HG03064 (cell line): ENCODE results near the gene DUSP5.
A peak's percentile ranks its signal among the peaks of the same experiment; 100 is the strongest.
"Not testable (repeated sequence)": the region's sequence is repeated elsewhere in the genome, so short reads cannot be mapped to it uniquely, and the experiment has no call there.

Experiments
- ATAC-seq: cut with Tn5 transposase; IDR thresholded peaks from one replicate; pipeline ENCODE4 v1.9.1; 2021; ENCODE audit warnings: low read depth; ENCODE audit not compliant: unreplicated experiment

The DUSP5 gene

GRCh38 chr10:110512461-110513187, 14.9 kb downstream of the DUSP5 start:
- no peak for ATAC-seq

GRCh38 chr10:110513949-110514348, 16.2 kb downstream of the DUSP5 start:
- ATAC-seq, result no peak

GRCh38 chr10:110514848-110515247, 17.1 kb downstream of the DUSP5 start:
- ATAC-seq, result no peak

- no peak for ATAC-seq
These were observed 19.2 kb downstream of the DUSP5 start for GRCh38 chr10:110516815-110517492.

GRCh38 chr10:110522365-110522988, 24.8 kb downstream of the DUSP5 start:
- no peak for ATAC-seq

- no peak for ATAC-seq
These were observed 26.0 kb downstream of the DUSP5 start for GRCh38 chr10:110523736-110524135.

GRCh38 chr10:110524179-110524858, 26.6 kb downstream of the DUSP5 start:
- ATAC-seq, result no peak

- no peak for ATAC-seq
These were observed 27.1 kb downstream of the DUSP5 start for GRCh38 chr10:110524859-110525232.

GRCh38 chr10:110525349-110526260, 27.9 kb downstream of the DUSP5 start:
- no peak for ATAC-seq

GRCh38 chr10:110527731-110528171, 30.0 kb downstream of the DUSP5 start:
- ATAC-seq, result no peak

GRCh38 chr10:110528224-110528996, 30.7 kb downstream of the DUSP5 start:
- ATAC-seq, result peak; percentile 6

GRCh38 chr10:110528997-110529524, 31.4 kb downstream of the DUSP5 start:
- peak; percentile 63 for ATAC-seq

- ATAC-seq, result no peak
These were observed 31.9 kb downstream of the DUSP5 start for GRCh38 chr10:110529596-110530011.

- no peak for ATAC-seq
These were observed 32.6 kb downstream of the DUSP5 start for GRCh38 chr10:110530131-110530831.

- no peak for ATAC-seq
These were observed 34.0 kb downstream of the DUSP5 start for GRCh38 chr10:110531687-110532086.

GRCh38 chr10:110532628-110533027, 34.9 kb downstream of the DUSP5 start:
- ATAC-seq, result not testable (repeated sequence)

GRCh38 chr10:110533149-110533548, 35.4 kb downstream of the DUSP5 start:
- ATAC-seq, result no peak

- no peak for ATAC-seq
These were observed 36.9 kb downstream of the DUSP5 start for GRCh38 chr10:110534571-110534970.
